Fibroblast of mammary gland (primary cell): Measurements from ENCODE around the gene MMP2.

Source experiments
- DNase-seq: peaks from one replicate; pipeline ENCODE4 v3.0.0-alpha.2; 2010; ENCODE audit warnings: low read depth
- H3K4me3 ChIP-seq: 2 replicates; pipeline ENCODE4 v1.5.1; 2011; ENCODE audit warnings: low read depth, mild to moderate bottlenecking, low read length, moderate library complexity; ENCODE audit not compliant: control insufficient read depth
- CTCF ChIP-seq: conservative IDR thresholded peaks from 2 replicates; pipeline ENCODE4 v1.5.1; 2011; ENCODE audit warnings: low read depth, low read length, inconsistent platforms; ENCODE audit not compliant: control insufficient read depth, insufficient read depth

Gene MMP2

GRCh38 chr16:55467898-55468297 is 11.1 kb upstream of the MMP2 start:
- TF ChIP-seq CTCF, result no peak
- H3K4me3 ChIP-seq, result no peak overlapping the region
- no peak for DNase-seq

- no peak for TF ChIP-seq CTCF
- no peak overlapping the region for H3K4me3 ChIP-seq
- no peak for DNase-seq
These were observed 10.5 kb upstream of the MMP2 start for GRCh38 chr16:55468352-55468990.

GRCh38 chr16:55469821-55470532 is 9.0 kb upstream of the MMP2 start:
- H3K4me3 ChIP-seq, result no peak overlapping the region
- DNase-seq, result no peak
- no peak for TF ChIP-seq CTCF

- H3K4me3 ChIP-seq, result no peak overlapping the region
- no peak for TF ChIP-seq CTCF
- DNase-seq, result peak; percentile 63
These were observed 8.2 kb upstream of the MMP2 start for GRCh38 chr16:55470533-55471371.

- H3K4me3 ChIP-seq, result no peak overlapping the region
- TF ChIP-seq CTCF, result no peak
These were observed 7.4 kb upstream of the MMP2 start for GRCh38 chr16:55471448-55472097.

GRCh38 chr16:55473587-55473986 is 5.4 kb upstream of the MMP2 start:
- DNase-seq, result no peak
- H3K4me3 ChIP-seq, result no peak overlapping the region
- TF ChIP-seq CTCF, result no peak

More at GRCh38 chr16:55471448-55472097, 7.4 kb upstream of the MMP2 start:
- peak; percentile 90 for DNase-seq
